ENCODE measurements around the gene NF1.

DNA sequence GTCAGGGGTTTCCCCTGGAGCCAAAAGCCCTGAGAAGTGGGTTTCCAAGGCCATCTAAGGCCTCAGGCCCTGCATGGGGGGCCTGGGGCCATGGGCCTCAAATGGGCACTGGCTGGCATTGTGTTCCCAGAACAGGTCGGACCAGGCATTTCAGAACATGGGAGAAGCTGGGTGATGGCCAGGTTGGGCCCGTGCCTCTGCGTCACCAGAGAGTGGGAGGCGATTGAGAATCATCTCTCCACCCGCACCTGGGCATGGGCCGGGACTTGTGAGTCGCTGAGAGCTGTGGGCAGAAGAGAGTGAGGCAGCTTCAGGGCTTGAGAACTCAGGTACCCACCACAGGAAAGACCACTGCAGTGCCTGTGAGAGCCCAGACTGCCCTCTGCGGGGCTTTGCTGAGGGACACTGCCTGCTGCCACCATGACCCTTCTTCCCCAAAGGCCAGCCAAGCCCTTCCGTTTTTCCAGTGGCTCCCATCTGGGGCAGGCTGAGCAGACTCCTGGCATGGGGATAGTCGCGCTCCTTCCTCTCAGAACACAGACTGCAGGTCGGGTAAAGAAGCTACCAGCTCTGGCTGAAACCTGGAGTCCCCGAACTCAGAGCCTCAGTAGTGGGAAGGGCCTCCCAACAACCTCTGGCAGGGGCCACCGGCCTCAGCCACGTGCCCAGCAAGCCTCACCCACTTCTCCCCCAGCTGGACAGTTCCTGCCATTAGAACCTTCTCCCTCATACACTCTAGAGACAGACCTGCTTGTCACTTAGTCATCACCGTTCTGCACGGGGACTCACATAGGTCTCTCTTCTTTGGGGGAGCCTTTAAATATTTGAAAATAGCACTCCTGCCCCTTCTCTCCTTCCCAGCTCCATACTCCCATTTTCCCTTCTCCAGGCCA lies 298.3 kb downstream of the NF1 start:
- no peak for TF ChIP-seq CTCF (IDR thresholded peaks at IDR 0.05)
- TF ChIP-seq POLR2A (IDR thresholded peaks at IDR 0.05), result no peak
